ENCODE data around the gene GABBR2.

The GABBR2 gene

DNA sequence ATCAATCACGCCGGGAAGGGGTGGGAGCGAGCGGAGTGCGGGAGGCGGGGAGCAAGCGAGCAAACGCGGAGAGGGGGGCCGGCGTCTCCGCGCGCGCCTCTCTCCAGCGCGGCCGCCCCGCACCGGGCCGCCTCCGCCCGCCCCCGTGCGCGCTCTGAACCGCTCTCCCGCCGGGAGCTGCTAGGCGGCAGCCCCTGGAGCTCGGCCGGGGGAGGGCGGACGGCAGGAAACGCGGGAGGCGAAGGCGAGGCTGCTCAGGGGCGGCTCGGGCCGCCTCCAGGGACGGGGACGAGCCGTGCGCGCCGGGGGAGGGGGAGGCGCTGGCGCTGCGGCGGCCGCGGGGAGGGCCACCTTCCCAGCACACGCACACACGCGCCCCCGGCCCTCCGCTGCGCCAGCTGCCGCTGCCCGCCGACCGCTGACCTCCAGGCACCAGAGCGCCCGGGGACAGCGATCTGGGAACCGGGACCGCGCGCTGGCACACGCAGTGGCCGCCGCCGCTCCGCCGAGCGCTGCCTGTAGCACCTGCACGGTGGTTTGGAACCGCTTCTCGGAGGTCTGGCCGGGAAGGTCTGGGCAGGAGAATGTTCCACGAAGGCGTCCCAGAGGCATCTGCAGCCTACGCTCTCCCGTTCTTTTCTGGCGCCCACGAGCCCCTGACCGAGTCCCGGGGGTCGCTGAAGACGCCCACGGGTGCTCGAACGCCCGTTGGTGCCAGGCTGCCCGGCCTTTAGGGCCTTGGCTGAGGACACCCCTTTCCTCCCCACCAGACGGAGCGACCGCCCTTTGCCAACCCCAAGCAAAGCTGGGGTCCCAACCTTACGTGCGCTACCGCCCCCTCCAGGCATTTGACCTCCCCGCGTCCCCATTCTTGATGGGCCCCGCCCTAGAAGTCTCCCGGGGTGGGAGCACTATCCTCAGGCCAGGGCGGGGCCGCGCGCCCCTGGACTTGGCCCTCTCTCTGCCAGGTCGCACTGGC, at the start of gene GABBR2:
TSS of gene GABBR2 (minus strand) at position 3 of the 979 bp plus-strand sequence. CDS start 198 bp downstream, outside the sequence.
- no peak for DNase-seq

DNA sequence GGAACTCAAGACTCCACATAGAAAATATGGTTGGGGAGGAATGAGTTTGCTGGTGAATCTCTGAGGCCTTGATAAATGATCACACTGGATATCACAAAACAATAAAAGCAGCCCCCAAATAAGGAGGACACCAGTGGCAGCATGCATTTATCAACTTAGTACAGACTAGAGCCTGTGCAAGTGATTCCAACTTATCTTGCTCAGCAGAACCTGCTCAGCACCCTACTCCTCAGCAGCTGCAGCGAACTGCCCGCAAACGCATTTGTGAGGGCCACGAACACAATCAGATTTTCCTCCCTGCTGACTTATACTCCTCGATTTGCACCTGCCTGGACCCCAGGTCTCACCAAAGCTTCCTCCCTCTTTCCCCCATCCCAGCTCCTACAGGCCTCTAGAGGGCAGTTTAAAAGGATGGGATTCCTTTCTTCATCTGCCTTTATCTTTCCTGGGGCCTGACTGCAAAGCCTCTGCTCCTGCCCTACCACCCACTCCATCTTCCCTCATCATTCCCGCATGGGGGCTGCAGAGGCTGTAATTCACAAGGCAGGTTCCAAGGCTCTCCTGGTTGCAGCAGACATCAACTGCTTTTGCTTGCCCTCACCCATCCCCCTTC, 46.4 kb upstream of the GABBR2 start:
- DNase-seq, result no peak

- no peak for DNase-seq
Measured at GRCh38 chr9:98751210-98751609, 42.5 kb upstream of the GABBR2 start.

GRCh38 chr9:98750364-98751060, 41.8 kb upstream of the GABBR2 start:
- no peak for DNase-seq

DNA sequence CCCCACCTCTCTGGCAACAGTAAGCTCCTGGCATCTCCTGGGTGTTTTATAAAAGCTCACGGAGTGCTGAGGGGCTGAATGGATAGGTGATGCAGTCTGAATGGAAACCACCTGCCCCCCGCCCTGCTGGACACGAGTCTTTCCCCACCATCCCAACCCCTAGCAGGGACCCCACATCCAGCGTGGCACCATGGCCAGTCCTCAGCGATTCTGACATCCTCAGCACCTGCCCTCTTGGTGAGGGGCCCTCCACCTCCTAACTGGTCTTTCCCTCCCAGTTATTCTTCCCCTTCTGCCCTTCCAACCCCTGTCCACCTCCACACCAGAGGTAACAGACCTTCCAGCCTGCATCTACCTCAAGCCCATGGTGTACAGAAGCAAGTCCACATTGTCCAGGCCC, 38.7 kb upstream of the GABBR2 start:
- no peak for DNase-seq

GRCh38 chr9:98745470-98745869, 36.7 kb upstream of the GABBR2 start:
- DNase-seq, result no peak

DNA sequence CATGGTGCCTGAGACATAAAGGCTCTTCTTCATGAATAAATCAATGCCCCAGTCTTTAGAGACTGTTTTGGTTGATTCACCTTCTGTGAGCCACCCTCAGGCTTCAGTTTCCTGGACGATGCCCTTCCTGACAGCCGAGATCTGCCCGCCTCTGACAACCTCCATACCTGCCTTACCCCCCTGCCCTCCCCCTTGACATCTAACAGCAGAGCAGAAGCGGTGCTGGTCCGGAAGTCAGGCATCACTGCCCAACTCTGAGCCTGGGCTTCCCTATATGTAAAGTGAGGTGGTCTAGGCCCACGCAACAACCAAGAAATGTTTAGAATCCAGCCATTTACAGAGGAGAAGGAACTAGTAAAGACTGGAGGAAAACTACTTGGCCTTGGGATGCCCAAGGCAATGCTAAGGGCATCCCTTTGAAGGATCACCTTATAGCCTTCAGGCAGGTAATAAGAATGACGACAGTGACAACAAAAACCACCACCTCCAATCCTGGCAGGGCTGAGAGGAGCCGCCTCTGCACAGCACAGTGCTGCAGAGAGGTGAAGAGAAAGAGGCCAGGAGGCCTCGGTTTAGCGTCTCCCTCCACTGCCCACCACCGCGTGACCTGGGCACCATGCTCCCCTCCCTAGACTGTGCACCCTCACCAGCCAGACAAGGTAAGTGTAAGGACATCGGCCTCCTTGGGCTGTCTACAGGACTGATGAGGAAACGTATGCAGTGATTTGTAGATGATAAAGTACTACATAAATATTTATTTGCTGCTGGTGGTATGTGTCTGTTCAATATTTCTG, 35.3 kb upstream of the GABBR2 start:
- no peak for DNase-seq

- DNase-seq, result no peak
Measured at GRCh38 chr9:98743329-98743728, 34.6 kb upstream of the GABBR2 start.

DNA sequence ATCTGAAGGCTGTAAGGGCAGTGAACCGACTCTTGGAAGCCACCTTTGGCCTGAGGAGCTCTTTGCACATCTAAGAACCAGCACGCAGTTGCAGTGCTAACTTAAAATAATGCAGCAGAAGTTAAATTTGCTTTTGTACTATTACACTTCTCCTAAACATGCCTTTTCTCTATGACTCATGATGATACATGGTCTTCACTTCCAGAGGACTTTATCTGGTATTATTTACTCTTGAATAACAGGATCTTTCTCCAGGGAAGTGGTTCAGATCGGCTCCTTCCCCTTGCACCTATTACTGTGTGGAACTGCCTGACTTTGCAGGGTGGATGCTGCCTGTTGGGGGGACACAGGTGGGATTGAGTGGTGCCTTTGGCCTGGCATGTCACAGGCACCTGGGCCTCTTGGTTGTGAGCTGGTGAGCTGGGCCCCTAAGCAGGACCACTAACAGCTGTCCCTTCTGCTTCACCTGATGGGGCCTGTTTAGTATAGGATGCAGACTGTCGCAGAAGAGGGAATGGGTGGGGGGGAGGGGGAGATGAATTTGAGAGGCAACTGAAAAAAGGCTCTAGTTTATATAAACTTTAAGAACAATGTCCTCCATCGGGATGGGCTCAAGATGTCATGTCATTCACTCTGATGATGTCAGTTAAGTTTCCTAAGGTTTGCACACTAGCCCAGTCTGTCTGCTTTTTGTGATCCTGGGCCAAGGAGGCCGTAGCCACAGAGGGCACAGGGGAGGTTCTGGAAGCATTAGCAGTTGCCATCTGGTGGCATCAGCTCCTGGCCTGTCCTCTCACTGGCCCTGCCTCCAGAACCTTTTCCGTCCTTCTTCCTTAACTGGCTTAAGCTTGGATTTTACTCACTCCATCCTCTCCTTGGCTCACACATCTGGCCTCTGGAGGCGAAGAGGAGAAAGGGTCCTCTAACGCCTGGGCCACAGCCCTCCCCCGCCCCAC, 33.9 kb upstream of the GABBR2 start:
- DNase-seq, result no peak

DNA sequence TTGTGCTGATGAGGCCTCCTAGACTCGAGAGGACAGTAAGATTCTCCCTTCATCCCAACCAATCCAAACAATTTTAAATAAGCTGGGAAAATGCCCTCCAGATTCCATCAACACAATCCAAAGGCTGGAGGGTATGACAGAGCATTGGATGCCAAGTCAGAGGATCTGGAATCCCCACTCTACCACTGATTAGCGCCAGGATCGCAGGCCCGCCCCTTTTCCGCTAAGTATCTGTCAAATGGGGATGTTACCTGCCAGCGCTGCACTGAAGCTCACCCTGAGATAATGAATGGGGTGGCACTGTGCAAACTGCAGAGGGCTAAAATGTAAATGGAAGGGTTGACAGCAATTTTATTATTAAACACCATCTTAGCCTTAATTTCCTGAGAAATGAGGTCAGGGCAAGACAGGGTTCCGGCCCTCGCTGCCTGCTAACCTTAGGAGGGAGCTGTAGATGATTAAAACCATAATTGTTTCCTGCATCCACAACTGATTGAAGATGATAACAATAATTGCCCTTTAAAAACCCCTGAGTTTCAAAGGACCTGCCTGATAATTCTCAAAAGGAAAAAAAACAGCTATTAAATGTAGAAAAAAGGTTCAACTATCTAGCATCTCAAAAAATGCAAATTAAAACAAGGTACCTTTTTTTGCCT, 31.6 kb upstream of the GABBR2 start:
- no peak for DNase-seq

DNA sequence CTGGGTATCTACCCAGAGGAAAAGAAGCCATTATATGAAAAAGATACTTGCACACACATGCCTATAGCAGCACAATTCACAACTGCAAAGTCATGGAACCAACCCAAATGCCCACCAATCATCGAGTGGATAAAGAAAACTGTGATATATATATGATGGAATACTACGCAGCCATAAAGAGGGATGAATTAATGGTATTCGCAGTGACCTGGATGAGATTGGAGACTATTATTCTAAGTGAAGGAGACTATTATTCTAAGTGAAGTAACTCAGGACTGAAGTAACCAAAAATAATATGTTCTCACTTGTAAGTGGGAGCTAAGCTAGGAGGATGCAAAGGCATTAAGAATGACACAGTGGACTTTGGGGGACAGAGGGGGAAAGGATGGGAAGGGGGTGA, 30.0 kb upstream of the GABBR2 start:
- no peak for DNase-seq

- DNase-seq, result no peak
Measured at GRCh38 chr9:98736226-98736625, 27.5 kb upstream of the GABBR2 start.

GRCh38 chr9:98732801-98733200, 24.1 kb upstream of the GABBR2 start:
- no peak for DNase-seq

DNA sequence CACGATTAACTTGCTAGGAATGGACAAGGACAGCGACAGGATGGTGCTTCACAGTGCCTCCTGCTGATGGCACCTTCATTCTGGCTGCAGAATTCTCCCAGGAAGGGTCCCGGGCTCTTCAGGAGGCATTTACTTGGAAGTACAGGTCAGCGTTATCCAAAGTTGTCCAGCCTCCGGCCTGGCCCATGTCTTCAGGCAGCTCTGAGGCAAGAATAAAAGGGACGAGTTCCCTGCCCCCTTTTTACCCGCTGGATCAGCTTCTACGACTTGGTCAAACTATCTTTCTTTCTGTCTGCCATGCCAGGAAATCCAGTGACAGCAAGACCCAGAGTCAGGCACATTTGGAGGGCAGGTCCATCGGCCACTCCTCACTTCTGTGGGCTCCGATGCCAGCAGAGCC, 23.4 kb upstream of the GABBR2 start:
- no peak for DNase-seq

- DNase-seq, result no peak
Measured at GRCh38 chr9:98730871-98731270, 22.1 kb upstream of the GABBR2 start.

GRCh38 chr9:98728500-98728899, 19.8 kb upstream of the GABBR2 start:
- no peak for DNase-seq

DNA sequence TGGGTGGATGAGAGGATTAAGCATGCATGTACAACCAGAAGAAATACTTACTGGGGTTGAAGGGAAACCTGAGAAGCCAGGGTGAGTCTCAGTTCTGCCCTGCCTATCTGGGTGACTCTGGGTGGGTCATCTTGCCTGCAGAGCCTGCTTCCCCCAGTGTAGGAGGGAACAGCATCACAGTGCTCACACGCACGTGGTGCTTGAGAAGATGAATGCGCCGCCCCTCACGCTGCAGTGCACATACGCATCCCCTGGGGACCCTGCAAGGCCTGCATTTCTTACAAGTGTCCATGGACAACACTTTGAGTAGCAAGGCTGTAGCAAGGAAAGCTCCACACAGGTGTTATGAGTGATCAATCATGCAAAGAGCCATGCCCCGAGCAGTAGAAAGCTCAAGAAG, 18.7 kb upstream of the GABBR2 start:
- no peak for DNase-seq

GRCh38 chr9:98726735-98727134, 18.0 kb upstream of the GABBR2 start:
- no peak for DNase-seq

DNA sequence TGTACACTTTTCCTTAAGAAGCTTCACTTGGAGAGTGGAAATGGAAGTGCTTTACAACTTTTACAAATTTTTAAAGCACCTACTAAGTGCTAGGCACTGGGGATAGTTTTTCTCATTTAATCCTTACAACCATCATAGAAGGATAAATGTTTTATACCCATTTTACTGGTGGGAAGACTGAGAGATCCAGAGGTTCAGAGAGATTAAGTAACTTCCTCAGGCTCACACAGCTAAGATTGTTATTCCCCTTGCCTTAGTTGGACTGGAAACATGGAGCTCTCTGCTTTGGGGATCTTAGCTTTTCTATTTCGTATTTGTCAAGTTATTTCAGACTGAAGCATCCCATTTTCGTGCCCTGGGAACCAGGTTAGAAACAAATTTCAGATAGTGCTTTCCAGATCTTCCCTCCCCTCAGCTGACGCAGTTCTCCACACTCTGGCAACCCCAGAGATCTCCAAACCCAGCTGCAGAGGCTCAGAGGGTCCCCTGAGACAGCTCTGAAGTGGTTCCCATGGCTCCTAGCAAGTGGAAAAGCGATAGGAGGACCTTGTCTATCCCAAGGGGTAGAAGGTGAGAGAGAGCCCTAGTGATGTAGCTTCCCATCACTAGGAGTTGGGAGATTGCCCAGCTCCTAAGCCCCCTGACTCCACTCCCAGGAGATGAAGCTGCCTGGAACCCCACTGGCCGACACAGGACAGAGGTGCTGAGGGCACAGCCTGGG, 16.2 kb upstream of the GABBR2 start:
- DNase-seq, result no peak

- no peak for DNase-seq
Measured at GRCh38 chr9:98721643-98722042, 12.9 kb upstream of the GABBR2 start.
